Loucy (cell line): Measurements from ENCODE around the gene MYO1E.

Experiments
- H2AFZ ChIP-seq: fragments of 200-600 bp; sonication (generic); 2 replicates; pipeline ENCODE4 v1.6.0; 2016; ENCODE audit warnings: antibody characterized with exemption, mild to moderate bottlenecking, low read length, moderate library complexity
- H3F3A ChIP-seq: fragments of 200-600 bp; 2 replicates; pipeline ENCODE4 v1.6.0; 2016; ENCODE audit warnings: antibody characterized with exemption, low read depth, mild to moderate bottlenecking
- H3K27me3 ChIP-seq: fragments of 200-600 bp; sonication (generic); 2 replicates; pipeline ENCODE4 v1.6.1; 2014; ENCODE audit warnings: low read length, mild to moderate bottlenecking; ENCODE audit not compliant: insufficient read depth, poor library complexity, severe bottlenecking
- H3K36me3 ChIP-seq: fragments of 200-600 bp; sonication (generic); 2 replicates; pipeline ENCODE4 v1.6.1; 2016; ENCODE audit warnings: low read length; ENCODE audit not compliant: insufficient read depth
- H3K4me1 ChIP-seq: fragments of 200-600 bp; sonication (generic); 2 replicates; pipeline ENCODE4 v1.5.1; 2014; ENCODE audit warnings: low read length, mild to moderate bottlenecking; ENCODE audit not compliant: insufficient read depth, poor library complexity, severe bottlenecking
- H3K4me2 ChIP-seq: fragments of 200-600 bp; sonication (generic); 2 replicates; pipeline ENCODE4 v1.6.0; 2014; ENCODE audit warnings: antibody characterized with exemption, low read length, low read depth, mild to moderate bottlenecking; ENCODE audit not compliant: poor library complexity, severe bottlenecking
- H3K4me3 ChIP-seq: fragments of 200-600 bp; sonication (generic); 2 replicates; pipeline ENCODE4 v1.5.1; 2014; ENCODE audit warnings: low read length, mild to moderate bottlenecking, mixed read lengths; ENCODE audit not compliant: poor library complexity, severe bottlenecking
- H3K79me2 ChIP-seq: fragments of 200-600 bp; sonication (generic); 2 replicates; pipeline ENCODE4 v1.6.1; 2014; ENCODE audit warnings: low read length; ENCODE audit not compliant: insufficient read depth
- H3K9ac ChIP-seq: fragments of 200-600 bp; sonication (generic); 2 replicates; pipeline ENCODE4 v1.6.0; 2014; ENCODE audit warnings: mild to moderate bottlenecking, low read depth, low read length, moderate library complexity; ENCODE audit not compliant: poor library complexity, severe bottlenecking
- H3K9me2 ChIP-seq: fragments of 200-600 bp; sonication (generic); replicated peaks from 2 replicates; pipeline ENCODE4 v1.6.1; 2016; ENCODE audit warnings: low read depth, low read length, mixed read lengths
- H3K9me3 ChIP-seq: fragments of 200-600 bp; sonication (generic); 2 replicates; pipeline ENCODE4 v1.6.1; 2014; ENCODE audit warnings: mild to moderate bottlenecking, antibody characterized with exemption, low read length, low read depth; ENCODE audit not compliant: insufficient read depth
- H4K20me1 ChIP-seq: fragments of 200-600 bp; sonication (generic); 2 replicates; pipeline ENCODE4 v1.6.0; 2014; ENCODE audit warnings: antibody characterized with exemption, low read length, mild to moderate bottlenecking; ENCODE audit not compliant: insufficient read depth, poor library complexity, severe bottlenecking
- EZH2phosphoT487 ChIP-seq: fragments of 200-600 bp; IDR thresholded peaks from 2 replicates; pipeline ENCODE4 v1.6.1; 2018; ENCODE audit warnings: antibody characterized with exemption, mild to moderate bottlenecking, moderate library complexity, borderline replicate concordance
- TF ChIP-seq, protein P1 (sequence below): fragments of 200-600 bp; sonication (generic); conservative IDR thresholded peaks from 2 replicates; pipeline ENCODE4 v1.5.1; 2014; ENCODE audit warnings: mild to moderate bottlenecking, antibody characterized with exemption, low read length

The MYO1E gene

DNA sequence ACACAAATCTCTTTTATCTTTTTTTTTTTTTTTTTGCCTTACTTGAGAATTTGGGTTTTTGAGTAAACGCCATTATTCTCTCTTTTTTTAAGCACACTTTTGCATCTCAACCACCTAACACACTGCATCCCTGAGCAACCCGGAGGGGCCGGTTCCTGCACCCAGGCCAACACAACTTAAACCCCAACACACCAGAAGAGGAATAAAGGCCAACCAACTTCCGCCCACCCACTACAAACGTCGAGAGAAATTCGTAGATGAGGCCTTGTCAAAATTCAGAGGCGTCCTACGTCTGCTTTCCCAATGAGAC lies 268.1 kb downstream of the MYO1E start:
- Histone ChIP-seq H4K20me1 (peaks cover 19% of the 10 kb centered on the region), H3K4me3 (peak overlapping the region; percentile 84), H3F3A (no peaks in the 10 kb centered on the region), H3K9me2 (no peaks in the 10 kb centered on the region), H3K9ac (peak overlapping the region; percentile 90), H3K79me2 (peaks cover 45% of the 10 kb centered on the region), H3K9me3 (no peaks in the 10 kb centered on the region), H3K4me1 (peaks cover 41% of the 10 kb centered on the region), H3K4me2 (peak overlapping the region; percentile 67), H2AFZ (peak overlapping the region; percentile 91), H3K27me3 (no peaks in the 10 kb centered on the region), H3K36me3 (peaks cover 18% of the 10 kb centered on the region; the same call in 1 of the 2 replicates)
- no peak for TF ChIP-seq EZH2phosphoT487
- TF ChIP-seq, protein P1, sequence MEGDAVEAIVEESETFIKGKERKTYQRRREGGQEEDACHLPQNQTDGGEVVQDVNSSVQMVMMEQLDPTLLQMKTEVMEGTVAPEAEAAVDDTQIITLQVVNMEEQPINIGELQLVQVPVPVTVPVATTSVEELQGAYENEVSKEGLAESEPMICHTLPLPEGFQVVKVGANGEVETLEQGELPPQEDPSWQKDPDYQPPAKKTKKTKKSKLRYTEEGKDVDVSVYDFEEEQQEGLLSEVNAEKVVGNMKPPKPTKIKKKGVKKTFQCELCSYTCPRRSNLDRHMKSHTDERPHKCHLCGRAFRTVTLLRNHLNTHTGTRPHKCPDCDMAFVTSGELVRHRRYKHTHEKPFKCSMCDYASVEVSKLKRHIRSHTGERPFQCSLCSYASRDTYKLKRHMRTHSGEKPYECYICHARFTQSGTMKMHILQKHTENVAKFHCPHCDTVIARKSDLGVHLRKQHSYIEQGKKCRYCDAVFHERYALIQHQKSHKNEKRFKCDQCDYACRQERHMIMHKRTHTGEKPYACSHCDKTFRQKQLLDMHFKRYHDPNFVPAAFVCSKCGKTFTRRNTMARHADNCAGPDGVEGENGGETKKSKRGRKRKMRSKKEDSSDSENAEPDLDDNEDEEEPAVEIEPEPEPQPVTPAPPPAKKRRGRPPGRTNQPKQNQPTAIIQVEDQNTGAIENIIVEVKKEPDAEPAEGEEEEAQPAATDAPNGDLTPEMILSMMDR = no peak

GRCh38 chr15:59099162-59099685 lies 273.4 kb downstream of the MYO1E start:
- no peaks in the 10 kb centered on the region for H3K9me2 ChIP-seq
- H3K27me3 ChIP-seq = no peaks in the 10 kb centered on the region
- TF ChIP-seq, protein P1 = no peak
- TF ChIP-seq EZH2phosphoT487 = no peak
- H3K4me2 ChIP-seq = no peak overlapping the region
- H3F3A ChIP-seq = no peaks in the 10 kb centered on the region
- peaks cover 2% of the 10 kb centered on the region for H3K4me1 ChIP-seq
- no peaks in the 10 kb centered on the region for H4K20me1 ChIP-seq
- H3K9me3 ChIP-seq = no peaks in the 10 kb centered on the region
- no peak overlapping the region for H3K9ac ChIP-seq
- peaks cover 28% of the 10 kb centered on the region; the same call in 1 of the 2 replicates for H3K36me3 ChIP-seq
- no peak overlapping the region for H2AFZ ChIP-seq
- no peaks in the 10 kb centered on the region for H3K79me2 ChIP-seq
- H3K4me3 ChIP-seq = no peak overlapping the region

- Histone ChIP-seq H3K36me3 (peaks cover 54% of the 10 kb centered on the region; the same call in 1 of the 2 replicates), H3K79me2 (no peaks in the 10 kb centered on the region), H3K4me1 (no peaks in the 10 kb centered on the region), H3K4me2 (no peak overlapping the region), H3K4me3 (no peak overlapping the region), H2AFZ (no peak overlapping the region), H3F3A (no peaks in the 10 kb centered on the region), H4K20me1 (no peaks in the 10 kb centered on the region), H3K9me3 (no peaks in the 10 kb centered on the region), H3K27me3 (no peaks in the 10 kb centered on the region), H3K9me2 (no peaks in the 10 kb centered on the region), H3K9ac (no peak overlapping the region)
- TF ChIP-seq, protein P1 = no peak
- TF ChIP-seq EZH2phosphoT487 = no peak
Observed at GRCh38 chr15:59096429-59096828, 276.2 kb downstream of the MYO1E start.
